GM12878 (cell line): Measurements from ENCODE around the gene SEC31A. TPM values are rescaled to one million over a fixed set of nuclear protein-coding genes. Genes with fewer than 3 reads are reported as not detected.
"Not testable (repeated sequence)": the region's sequence is repeated elsewhere in the genome, so short reads cannot be mapped to it uniquely, and the experiment has no call there.

Source experiments
- ATAC-seq: fragments of 200-7000 bp; cut with Tn5 transposase; 3 replicates; pipeline ENCODE4 v1.9.1; 2020; ENCODE audit warnings: mild to moderate bottlenecking, moderate library complexity
- BruUV-seq: library from RNA; stranded (reverse); fragments of 400-500 nt; replicated peaks from 2 replicates; lab custom pipeline; 2021; lab: Mats Ljungman, UMichigan
- CTCF ChIA-PET: fragments of 300-600 bp; sonication (Branson Sonifier 250); formaldehyde crosslinking; extraction: SDS; loops from one replicate; lab custom pipeline; 2021; ENCODE audit warnings: inconsistent platforms; lab: Yijun Ruan, JAX
- POLR2A ChIA-PET: fragments of 350-600 bp; formaldehyde crosslinking; extraction: SDS; loops from one replicate; lab custom pipeline; 2021; ENCODE audit warnings: inconsistent platforms; lab: Charles Lee
- RAD21 ChIA-PET: fragments of 300-600 bp; sonication (Branson Sonifier 250); formaldehyde crosslinking; loops from one replicate; lab custom pipeline; 2023; ENCODE audit warnings: antibody characterized with exemption; ENCODE audit not compliant: unreplicated experiment; lab: Charles Lee
- SMC1A ChIA-PET: fragments of 300-600 bp; sonication (Branson Sonifier 250); formaldehyde crosslinking; loops from one replicate; lab custom pipeline; 2023; ENCODE audit not compliant: unreplicated experiment, uncharacterized antibody; lab: Charles Lee
- DNase-seq: peaks from one replicate; pipeline ENCODE4 v3.0.0-alpha.2; 2011; ENCODE audit warnings: low read depth, low spot score
- FAIRE-seq: peaks from 3 replicates; lab custom pipeline; 2011; peaks lifted over from hg19 to GRCh38; lab: Jason Lieb, UNC
- H2AFZ ChIP-seq: 2 replicates; pipeline ENCODE4 v1.6.0; 2011; ENCODE audit warnings: low read depth, low read length, control low read depth; ENCODE audit not compliant: control insufficient read depth
- H3K27ac ChIP-seq: 2 replicates; pipeline ENCODE4 v1.5.1; 2011; ENCODE audit warnings: control low read depth; ENCODE audit not compliant: control insufficient read depth, insufficient read depth
- H3K27me3 ChIP-seq, 2 experiments: replicated peaks in 1 of 2; 2 replicates each; pipeline versions ENCODE4 v1.6.0 to v1.6.1; 2011; ENCODE audit warnings: low read length in 1 of 2; ENCODE audit not compliant: control insufficient read depth in 2 of 2, insufficient read depth in 2 of 2
- H3K36me3 ChIP-seq, 2 experiments: 2 replicates each; pipeline ENCODE4 v1.5.1; 2011; ENCODE audit warnings: low read length in 1 of 2; ENCODE audit not compliant: control insufficient read depth in 2 of 2, insufficient read depth in 2 of 2
- H3K4me1 ChIP-seq: 2 replicates; pipeline ENCODE4 v1.6.1; 2011; ENCODE audit warnings: mild to moderate bottlenecking, low read length, moderate library complexity, mixed read lengths; ENCODE audit not compliant: control insufficient read depth, insufficient read depth
- H3K4me2 ChIP-seq: 2 replicates; pipeline ENCODE4 v1.6.0; 2011; ENCODE audit warnings: control low read depth; ENCODE audit not compliant: control insufficient read depth, insufficient read depth
- H3K4me3 ChIP-seq: fragments of 200-600 bp; sonication (generic); 2 replicates; pipeline ENCODE4 v1.5.1; 2016
- H3K79me2 ChIP-seq: 2 replicates; pipeline ENCODE4 v1.6.0; 2011; ENCODE audit warnings: low read length; ENCODE audit not compliant: control insufficient read depth, insufficient read depth
- H3K9ac ChIP-seq: 2 replicates; pipeline ENCODE4 v1.8.0; 2011; ENCODE audit warnings: low read length, control low read depth, mixed read lengths; ENCODE audit not compliant: control insufficient read depth, insufficient read depth
- H3K9me3 ChIP-seq: replicated peaks from 3 replicates; pipeline ENCODE4 v1.5.1; 2011; ENCODE audit warnings: mild to moderate bottlenecking, low read length; ENCODE audit not compliant: control insufficient read depth, insufficient read depth
- H4K20me1 ChIP-seq: 2 replicates; pipeline ENCODE4 v1.6.0; 2011; ENCODE audit not compliant: control insufficient read depth, insufficient read depth
- ELK1 ChIP-seq: IDR thresholded peaks from 2 replicates; pipeline ENCODE4 v1.6.1; 2012; ENCODE audit warnings: low read depth, low read length, improper control_type of control experiment
- HDAC2 ChIP-seq: fragments of 200-600 bp; sonication (generic); IDR thresholded peaks from 2 replicates; pipeline ENCODE4 v1.6.1; 2017
- IKZF2 ChIP-seq, 2 experiments: fragments of 450-650 bp; IDR thresholded peaks; 2 replicates each; pipeline ENCODE4 v1.6.1; 2017; ENCODE audit warnings: mild to moderate bottlenecking in 2 of 2, moderate library complexity in 2 of 2
- KAT2A ChIP-seq: conservative IDR thresholded peaks from 2 replicates; pipeline ENCODE4 v1.6.1; 2011; ENCODE audit warnings: low read depth, low read length; ENCODE audit not compliant: control insufficient read depth
- NR2C2 ChIP-seq: IDR thresholded peaks from 2 replicates; pipeline ENCODE4 v1.6.1; 2011; ENCODE audit warnings: borderline replicate concordance, low read depth; ENCODE audit not compliant: control insufficient read depth, insufficient read length
- PKNOX1 ChIP-seq: fragments of 450-650 bp; IDR thresholded peaks from 2 replicates; pipeline ENCODE4 v1.6.1; 2016; ENCODE audit warnings: mild to moderate bottlenecking
- RAD51 ChIP-seq: fragments of 450-650 bp; IDR thresholded peaks from 2 replicates; pipeline ENCODE4 v1.6.1; 2016; ENCODE audit warnings: moderate library complexity, mild to moderate bottlenecking, inconsistent platforms
- STAT1 ChIP-seq: fragments of 450-650 bp; conservative IDR thresholded peaks from 2 replicates; pipeline ENCODE4 v1.6.1; 2014; ENCODE audit warnings: antibody characterized with exemption, mild to moderate bottlenecking
- TBL1XR1 ChIP-seq: IDR thresholded peaks from 2 replicates; pipeline ENCODE4 v1.6.1; 2012; ENCODE audit warnings: low read depth, low read length, improper control_type of control experiment
- ZSCAN29 ChIP-seq: fragments of 450-650 bp; IDR thresholded peaks from 2 replicates; pipeline ENCODE4 v1.6.1; 2017; ENCODE audit warnings: mild to moderate bottlenecking, moderate library complexity
- WGBS: methylation state at CpG from one replicate; pipeline ENCODE4 v1.1.6; 2016; ENCODE audit warnings: low lambda C conversion rate; ENCODE audit not compliant: insufficient replicate concordance, insufficient coverage; ENCODE audit errors: missing lambda C conversion rate; 5-methylcytosine and 5-hydroxymethylcytosine counted together
- in situ Hi-C: fragments of 300-500 bp; cut with MboI; formaldehyde crosslinking; loops from 9 replicates; pipeline ENCODE4 v1.14.3; 2018; ENCODE audit warnings: mixed read lengths
- intact Hi-C: fragments of 100-400 bp; cut with micrococcal nuclease; formaldehyde crosslinking; loops from one replicate; pipeline ENCODE4 v1.14.2; 2022; ENCODE audit not compliant: unreplicated experiment
- polyA plus RNA-seq, 11 experiments: library from polyadenylated mRNA; depleted of rRNA in 4 of 11; unstranded in 6 of 11; stranded (reverse) in 5 of 11; fragments of >200 nt; fragmentation: Nextera tagmentation in 4 of 11; fragmentation: Illumina TruSeq in 1 of 11; extraction: Ambion mirVana in 4 of 11; extraction: Trizol in 1 of 11; gene quantifications; 1 replicate in 1 of 11; 2 replicates in 10 of 11; pipeline versions ENCODE4 v1.2.1 to v1.2.3, GENCODE V29; 2011 to 2016; ENCODE audit warnings: inconsistent platforms in 2 of 11, missing spikeins in 2 of 11, low read depth in 1 of 11
- total RNA-seq, 4 experiments: library from RNA; depleted of rRNA in 3 of 4; stranded (reverse); fragments of >200 nt in 3 of 4; fragmentation: Illumina TruSeq in 1 of 4; extraction: Trizol in 1 of 4; gene quantifications; 2 replicates each; pipeline versions ENCODE4 v1.2.1 to v1.2.3, GENCODE V29; 2013 to 2021
- TF ChIP-seq, protein P1 (sequence below): fragments of 450-650 bp; IDR thresholded peaks from 2 replicates; pipeline ENCODE4 v1.6.1; 2014; ENCODE audit warnings: mild to moderate bottlenecking
- TF ChIP-seq, protein P2 (sequence below): IDR thresholded peaks from 2 replicates; pipeline ENCODE4 v1.6.1; 2012; ENCODE audit warnings: mild to moderate bottlenecking, low read depth, low read length

SEC31A gene
- total and polyA plus RNA-seq, 10 of the 15 experiments (the other 5 are each of a cell fraction or from before 2014, with no cell fraction given) = 74.6 to 171 (median 129) TPM

- TF ChIP-seq NR2C2 (no peak), HDAC2 (no peak), PKNOX1 (no peak), ZSCAN29 (no peak), KAT2A (no peak), ELK1 (no peak), RAD51 (no peak), STAT1 (no peak), IKZF2 (IDR thresholded peaks at IDR 0.05) (no peak), TBL1XR1 (no peak)
- TF ChIP-seq, protein P1, sequence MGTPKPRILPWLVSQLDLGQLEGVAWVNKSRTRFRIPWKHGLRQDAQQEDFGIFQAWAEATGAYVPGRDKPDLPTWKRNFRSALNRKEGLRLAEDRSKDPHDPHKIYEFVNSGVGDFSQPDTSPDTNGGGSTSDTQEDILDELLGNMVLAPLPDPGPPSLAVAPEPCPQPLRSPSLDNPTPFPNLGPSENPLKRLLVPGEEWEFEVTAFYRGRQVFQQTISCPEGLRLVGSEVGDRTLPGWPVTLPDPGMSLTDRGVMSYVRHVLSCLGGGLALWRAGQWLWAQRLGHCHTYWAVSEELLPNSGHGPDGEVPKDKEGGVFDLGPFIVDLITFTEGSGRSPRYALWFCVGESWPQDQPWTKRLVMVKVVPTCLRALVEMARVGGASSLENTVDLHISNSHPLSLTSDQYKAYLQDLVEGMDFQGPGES = no peak
- TF ChIP-seq, protein P2, sequence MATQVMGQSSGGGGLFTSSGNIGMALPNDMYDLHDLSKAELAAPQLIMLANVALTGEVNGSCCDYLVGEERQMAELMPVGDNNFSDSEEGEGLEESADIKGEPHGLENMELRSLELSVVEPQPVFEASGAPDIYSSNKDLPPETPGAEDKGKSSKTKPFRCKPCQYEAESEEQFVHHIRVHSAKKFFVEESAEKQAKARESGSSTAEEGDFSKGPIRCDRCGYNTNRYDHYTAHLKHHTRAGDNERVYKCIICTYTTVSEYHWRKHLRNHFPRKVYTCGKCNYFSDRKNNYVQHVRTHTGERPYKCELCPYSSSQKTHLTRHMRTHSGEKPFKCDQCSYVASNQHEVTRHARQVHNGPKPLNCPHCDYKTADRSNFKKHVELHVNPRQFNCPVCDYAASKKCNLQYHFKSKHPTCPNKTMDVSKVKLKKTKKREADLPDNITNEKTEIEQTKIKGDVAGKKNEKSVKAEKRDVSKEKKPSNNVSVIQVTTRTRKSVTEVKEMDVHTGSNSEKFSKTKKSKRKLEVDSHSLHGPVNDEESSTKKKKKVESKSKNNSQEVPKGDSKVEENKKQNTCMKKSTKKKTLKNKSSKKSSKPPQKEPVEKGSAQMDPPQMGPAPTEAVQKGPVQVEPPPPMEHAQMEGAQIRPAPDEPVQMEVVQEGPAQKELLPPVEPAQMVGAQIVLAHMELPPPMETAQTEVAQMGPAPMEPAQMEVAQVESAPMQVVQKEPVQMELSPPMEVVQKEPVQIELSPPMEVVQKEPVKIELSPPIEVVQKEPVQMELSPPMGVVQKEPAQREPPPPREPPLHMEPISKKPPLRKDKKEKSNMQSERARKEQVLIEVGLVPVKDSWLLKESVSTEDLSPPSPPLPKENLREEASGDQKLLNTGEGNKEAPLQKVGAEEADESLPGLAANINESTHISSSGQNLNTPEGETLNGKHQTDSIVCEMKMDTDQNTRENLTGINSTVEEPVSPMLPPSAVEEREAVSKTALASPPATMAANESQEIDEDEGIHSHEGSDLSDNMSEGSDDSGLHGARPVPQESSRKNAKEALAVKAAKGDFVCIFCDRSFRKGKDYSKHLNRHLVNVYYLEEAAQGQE = no peak
- TF ChIP-seq, all 136 proteins: peak for 0
These were observed 27.1 kb upstream of the SEC31A start (continued) for GRCh38 chr4:82918091-82918490.

DNA sequence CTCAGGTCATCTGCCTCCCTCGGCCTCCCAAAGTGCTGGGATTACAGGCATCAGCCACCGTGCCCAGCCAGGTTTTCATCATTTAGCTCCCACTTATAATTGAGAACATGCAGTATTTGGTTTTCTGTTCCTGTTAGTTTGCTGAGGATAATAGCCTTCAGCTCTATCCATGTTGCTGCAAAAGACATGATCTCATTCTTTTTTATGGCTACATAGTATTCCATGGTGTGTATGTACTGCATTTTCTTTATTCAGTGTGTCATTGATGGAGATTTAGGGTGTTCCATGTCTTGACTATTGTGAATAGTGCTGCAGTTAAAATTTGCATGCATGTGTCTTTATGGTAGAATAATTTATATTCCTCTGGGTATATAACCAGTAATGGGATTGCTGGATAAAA lies 23.0 kb upstream of the SEC31A start:
- H3K4me2 ChIP-seq, intact Hi-C loops, H3K27me3 ChIP-seq, H3K9ac ChIP-seq, FAIRE-seq, H3K27ac ChIP-seq, H3K79me2 ChIP-seq, H2AFZ ChIP-seq, H3K4me1 ChIP-seq, POLR2A ChIA-PET, H3K9me3 ChIP-seq, DNase-seq, RAD21 ChIA-PET, in situ Hi-C loops, H4K20me1 ChIP-seq, ATAC-seq, H3K4me3 ChIP-seq, H3K36me3 ChIP-seq, BruUV-seq: not testable (repeated sequence)
- CTCF ChIA-PET = interaction anchor here (0.7 kb wide), 1 partner anchor 18 kb away, joined by 3 read pairs; no protein-coding TSS in a partner anchor
- WGBS = 97% methylated on average over 2 of the region's 2 CpGs
- SMC1A ChIA-PET = interaction anchor here (1.2 to 1.3 kb wide), 2 partner anchors 10 to 15 kb away, joined by 3 read pairs; no protein-coding TSS in a partner anchor
